GM12892 (cell line): ENCODE results near the gene TYROBP.

ENCODE experiments used
- DNase-seq: peaks from one replicate; pipeline ENCODE4 v3.0.0; 2011; ENCODE audit not compliant: insufficient read length
- FAIRE-seq: peaks from 2 replicates; lab custom pipeline; 2011; peaks lifted over from hg19 to GRCh38; lab: Jason Lieb, UNC
- POLR2A ChIP-seq: IDR thresholded peaks from 2 replicates; pipeline ENCODE4 v1.6.1; 2011; ENCODE audit warnings: low read depth, low read length, control low read depth
- POLR2AphosphoS5 ChIP-seq: IDR thresholded peaks from 2 replicates; pipeline ENCODE4 v1.6.1; 2011; ENCODE audit warnings: low read depth, low read length, control low read depth
- TAF1 ChIP-seq: IDR thresholded peaks from 2 replicates; pipeline ENCODE4 v1.6.1; 2011; ENCODE audit warnings: low read depth, mild to moderate bottlenecking, control low read depth, low read length, borderline replicate concordance

Gene TYROBP

GRCh38 chr19:35939307-35940077 is 31.4 kb upstream of the TYROBP start:
- FAIRE-seq (no peak), DNase-seq (no peak)

GRCh38 chr19:35938282-35939224 is 30.5 kb upstream of the TYROBP start:
- DNase-seq (no peak), FAIRE-seq (no peak)
- no peak for TF ChIP-seq POLR2AphosphoS5
- no peak for TF ChIP-seq TAF1
- no peak for TF ChIP-seq POLR2A

More at GRCh38 chr19:35939307-35940077, 31.4 kb upstream of the TYROBP start:
- no peak for TF ChIP-seq POLR2AphosphoS5
- TF ChIP-seq POLR2A = no peak
- TF ChIP-seq TAF1 = no peak

DNA sequence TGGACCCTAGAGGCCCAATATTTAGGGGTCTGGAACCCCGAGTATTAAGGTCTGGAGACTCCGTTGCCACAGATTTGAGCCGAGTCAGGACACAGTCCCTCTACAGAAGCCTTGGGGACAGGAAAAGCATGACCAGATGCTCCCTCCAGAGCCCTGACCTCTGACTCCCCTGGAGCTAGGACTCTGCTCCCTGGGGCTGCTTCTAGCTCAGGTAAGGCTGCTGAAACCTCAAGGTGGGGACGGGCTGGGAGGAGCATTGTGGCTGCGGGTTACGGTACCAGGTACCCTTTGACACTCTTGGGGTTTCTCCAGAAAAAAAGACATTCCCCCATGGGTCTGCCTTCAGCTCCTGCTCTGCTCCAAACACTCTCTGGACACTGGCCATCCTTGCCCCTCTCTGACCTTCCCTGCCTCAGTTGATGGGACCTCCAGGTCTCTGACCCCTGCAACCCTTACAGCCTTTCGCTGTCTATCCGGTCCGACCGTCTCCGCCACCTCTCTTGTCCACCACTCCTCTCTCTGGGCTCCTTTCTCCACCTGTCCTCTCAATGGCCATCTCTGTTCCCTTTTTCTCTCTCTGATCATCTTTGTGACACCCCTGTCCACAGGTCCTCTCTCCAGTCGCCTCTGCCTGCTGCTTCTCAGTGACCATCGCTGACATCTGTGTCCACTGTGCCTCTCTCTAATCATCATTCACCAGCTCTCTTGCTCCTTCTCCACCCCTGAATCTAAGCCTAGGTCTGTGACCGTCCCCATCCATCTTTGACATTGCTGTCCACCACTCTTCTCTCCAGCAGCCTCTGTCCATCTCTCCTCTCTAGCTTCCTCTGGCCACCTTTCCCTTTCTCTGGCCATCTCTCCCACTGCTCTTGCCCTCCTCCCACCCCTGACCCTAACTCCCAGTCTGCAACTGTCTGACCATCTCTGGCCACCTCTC is 29.5 kb upstream of the TYROBP start:
- FAIRE-seq = no peak
- TF ChIP-seq POLR2AphosphoS5 = no peak
- TF ChIP-seq TAF1 = no peak
- TF ChIP-seq POLR2A = no peak
- DNase-seq = no peak

GRCh38 chr19:35936738-35937268 is 28.7 kb upstream of the TYROBP start:
- TF ChIP-seq POLR2A (no peak), TAF1 (no peak), POLR2AphosphoS5 (no peak)
- DNase-seq = no peak
- no peak for FAIRE-seq

GRCh38 chr19:35935911-35936737 is 28.0 kb upstream of the TYROBP start, which contains the start of gene LRFN3:
Gene LRFN3 (plus strand): TSS chr19:35936374. CDS start chr19:35939426, 3,052 bp downstream.
- FAIRE-seq = no peak

DNA sequence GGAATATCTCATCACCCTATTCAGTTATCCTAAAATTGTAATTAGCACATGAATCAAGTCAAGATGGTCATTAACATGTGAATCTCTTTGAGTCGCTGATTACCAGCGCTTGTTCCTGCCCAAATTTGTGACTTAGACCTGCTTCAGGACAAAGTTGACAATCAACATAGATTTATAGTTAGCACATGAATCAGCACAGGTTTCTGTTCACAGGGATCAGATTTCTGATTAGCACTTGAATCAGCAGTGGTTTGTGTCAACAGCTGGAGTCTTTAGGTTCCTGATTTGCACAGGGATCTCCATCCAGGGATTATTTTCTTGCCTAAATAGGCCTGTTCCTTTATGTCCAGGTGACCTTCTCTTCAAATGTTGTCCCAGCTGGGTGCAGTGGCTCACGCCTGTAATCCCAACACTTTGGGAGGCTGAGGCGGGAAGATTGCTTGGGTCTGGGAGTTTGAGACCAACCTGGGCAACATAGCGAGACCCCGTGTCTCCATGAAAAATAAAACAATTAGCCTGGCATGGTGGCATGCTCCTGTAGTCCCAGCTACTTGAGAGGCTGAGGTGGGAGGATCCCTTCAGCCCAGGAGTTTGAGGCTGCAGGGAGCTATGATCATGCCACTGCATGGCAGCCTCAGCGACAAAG is 24.3 kb upstream of the TYROBP start:
- DNase-seq (no peak), FAIRE-seq (no peak)
- TF ChIP-seq POLR2A = no peak
- no peak for TF ChIP-seq POLR2AphosphoS5
- no peak for TF ChIP-seq TAF1

More at GRCh38 chr19:35935911-35936737, 28.0 kb upstream of the TYROBP start, which contains the start of gene LRFN3:
- no peak for TF ChIP-seq TAF1
- TF ChIP-seq POLR2AphosphoS5 = no peak
- TF ChIP-seq POLR2A = no peak
- no peak for DNase-seq

DNA sequence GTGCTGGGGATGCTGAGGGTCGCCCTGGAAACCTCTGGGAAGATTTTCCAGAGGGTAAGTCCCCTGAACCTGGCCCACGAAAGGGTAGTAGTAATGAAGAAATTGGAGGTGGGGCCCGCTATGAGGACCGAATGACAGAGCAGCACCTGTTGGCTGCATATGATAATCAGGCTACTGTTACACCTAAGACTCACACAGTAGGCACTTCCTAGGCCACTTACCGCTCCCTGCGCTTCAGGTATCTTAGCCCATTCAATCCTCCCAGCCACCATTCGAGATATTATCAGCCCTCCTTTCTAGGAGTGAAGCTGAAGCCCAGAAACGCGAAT is 23.7 kb upstream of the TYROBP start:
- TF ChIP-seq POLR2A = no peak
- no peak for TF ChIP-seq POLR2AphosphoS5
- no peak for TF ChIP-seq TAF1
- no peak for DNase-seq
- no peak for FAIRE-seq

DNA sequence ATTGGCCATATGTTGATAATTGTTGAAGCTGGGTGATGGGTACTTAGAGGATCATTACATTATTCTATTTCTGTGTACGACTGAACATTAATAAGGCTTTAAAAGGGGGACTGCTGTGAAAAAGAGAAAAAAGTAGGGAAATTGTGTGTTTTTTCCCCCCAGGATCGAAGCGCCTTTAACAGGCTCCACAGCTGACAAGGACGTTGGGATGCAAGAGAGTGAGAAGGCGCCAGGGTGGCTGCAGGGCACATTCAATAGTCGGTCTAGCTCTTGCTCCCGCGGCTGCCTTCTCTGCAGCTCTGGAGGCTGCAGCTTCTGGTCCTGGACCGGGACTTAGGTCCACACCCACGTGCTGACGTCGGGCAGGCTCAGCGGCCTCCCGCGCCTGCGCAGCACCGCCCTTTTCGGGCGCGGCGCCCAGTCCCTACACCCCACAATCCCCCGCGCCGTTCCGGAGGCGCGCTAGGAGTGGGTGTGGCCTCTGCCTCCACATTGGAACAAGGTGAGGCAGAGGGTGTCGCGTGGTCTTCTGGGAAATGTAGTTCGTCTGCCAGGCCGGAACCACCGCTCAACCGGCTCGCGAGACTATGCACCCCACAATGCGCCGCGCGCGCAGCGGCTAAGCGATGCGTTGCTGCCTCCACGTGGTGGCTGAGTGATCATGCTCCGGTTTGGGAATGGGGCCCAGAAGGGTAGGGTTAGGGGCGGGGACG is 23.2 kb upstream of the TYROBP start:
- DNase-seq = peak; percentile 98
- TF ChIP-seq TAF1 = peak; percentile 82
- TF ChIP-seq POLR2A = peak; percentile 98
- peak; percentile 98 for TF ChIP-seq POLR2AphosphoS5
- peak; percentile 100 for FAIRE-seq

- DNase-seq (no peak), FAIRE-seq (peak; percentile 65)
- TF ChIP-seq POLR2A = no peak
- no peak for TF ChIP-seq TAF1
- TF ChIP-seq POLR2AphosphoS5 = no peak
These were observed 21.8 kb upstream of the TYROBP start for GRCh38 chr19:35929876-35930275.
